C1 segment of cervical spinal cord (tissue), 14 donors: ENCODE results near the gene SDCBP2.

Experiments
- DNase-seq, 14 donors: peaks; one replicate each; lab custom pipeline; 2025; lab: John Stamatoyannopoulos, UW

Gene SDCBP2

DNA sequence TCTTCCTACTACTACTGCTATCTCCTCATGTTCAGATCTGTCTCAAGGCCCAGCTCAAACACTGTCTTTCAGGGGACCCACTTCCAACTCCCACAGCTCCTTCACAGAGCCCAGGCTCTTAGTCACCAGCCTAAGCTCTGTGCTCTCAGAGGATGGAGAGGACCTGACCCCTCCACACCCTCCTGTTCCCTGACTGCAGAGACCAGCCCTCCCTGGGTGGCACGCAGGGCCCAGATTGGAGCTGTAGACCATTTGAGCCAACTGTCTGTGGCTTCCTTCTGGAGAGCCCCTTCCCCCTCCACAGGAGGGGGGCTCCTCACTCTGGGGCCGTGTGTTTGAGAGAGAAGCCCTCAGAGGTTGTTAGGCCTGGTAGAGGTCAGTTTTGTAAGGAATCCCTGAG lies 53.0 kb downstream of the SDCBP2 start:
- DNase-seq = no peak

GRCh38 chr20:1274485-1275311 lies 54.2 kb downstream of the SDCBP2 start:
- peak in 2 of 14 donors; percentile 12 to 38 for DNase-seq

DNA sequence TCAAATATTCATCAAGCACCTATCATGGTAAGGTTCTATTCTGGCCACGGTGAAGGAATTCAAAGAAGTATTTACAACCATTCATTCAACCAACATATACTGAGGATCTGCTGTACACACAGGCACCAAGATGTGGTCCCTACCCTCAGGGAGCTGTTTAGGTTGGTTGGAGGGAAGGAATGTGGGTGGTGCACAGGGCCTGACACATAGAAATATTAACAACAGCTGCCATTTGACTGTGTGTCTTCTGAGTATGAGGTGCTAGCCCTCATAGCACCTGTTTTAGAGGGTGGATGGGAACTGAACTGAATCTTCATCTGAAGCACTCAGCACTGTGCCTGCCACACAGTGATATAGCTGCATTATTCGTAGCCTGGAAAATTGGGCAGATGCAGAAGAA lies 55.6 kb downstream of the SDCBP2 start:
- no peak for DNase-seq

GRCh38 chr20:1272368-1273100 lies 56.4 kb downstream of the SDCBP2 start:
- peak in 6 of 14 donors; percentile 25 to 62 (median 44) for DNase-seq

- no peak for DNase-seq
Measured at GRCh38 chr20:1269850-1270249, 59.1 kb downstream of the SDCBP2 start.

DNA sequence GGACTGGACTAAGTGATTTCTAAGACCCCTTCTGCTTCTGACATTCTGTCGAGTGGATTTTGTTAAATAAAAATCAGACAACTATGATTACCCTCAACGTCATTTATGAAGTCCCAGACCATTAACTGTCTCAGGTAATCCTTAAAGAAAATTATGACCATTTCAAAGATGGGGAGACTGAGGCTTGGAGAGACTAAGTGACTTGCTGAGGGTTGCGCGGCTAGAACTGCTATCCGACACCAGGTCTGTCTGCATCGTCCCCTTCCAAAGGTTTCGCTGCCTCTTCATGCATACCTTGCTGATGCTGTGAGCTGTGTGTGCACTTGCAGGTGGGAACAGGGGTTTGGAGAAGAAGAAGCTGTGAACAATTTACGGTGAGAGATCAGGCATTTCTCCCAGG lies 59.7 kb downstream of the SDCBP2 start:
- no peak for DNase-seq

DNA sequence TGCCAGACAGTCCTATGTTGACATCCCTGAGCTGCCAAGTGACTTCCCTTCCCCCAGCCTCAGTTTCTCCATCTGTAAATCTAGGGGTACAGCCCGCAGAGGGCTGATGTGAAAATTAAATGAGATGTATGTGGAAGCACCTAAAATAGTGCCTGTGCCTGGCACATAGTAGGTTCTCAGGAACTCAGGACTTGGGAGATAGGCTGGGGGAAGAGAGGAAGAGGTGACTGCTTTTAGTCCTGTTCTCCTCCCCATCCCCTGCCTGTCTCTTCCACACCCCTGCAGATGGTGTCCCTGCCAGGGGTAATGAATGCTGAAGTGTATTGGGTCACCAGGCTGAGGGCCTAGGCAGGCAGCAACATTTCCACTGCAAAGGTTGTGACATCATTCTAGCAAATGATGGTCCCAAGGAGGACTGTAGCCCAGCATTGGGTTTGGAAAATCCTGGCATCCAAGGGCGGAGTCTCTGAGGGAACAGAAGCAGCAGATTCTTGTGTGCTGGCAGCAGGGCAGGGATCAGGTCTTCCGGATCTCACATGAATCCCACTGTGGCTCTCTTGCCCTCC lies 61.0 kb downstream of the SDCBP2 start:
- DNase-seq = no peak

DNA sequence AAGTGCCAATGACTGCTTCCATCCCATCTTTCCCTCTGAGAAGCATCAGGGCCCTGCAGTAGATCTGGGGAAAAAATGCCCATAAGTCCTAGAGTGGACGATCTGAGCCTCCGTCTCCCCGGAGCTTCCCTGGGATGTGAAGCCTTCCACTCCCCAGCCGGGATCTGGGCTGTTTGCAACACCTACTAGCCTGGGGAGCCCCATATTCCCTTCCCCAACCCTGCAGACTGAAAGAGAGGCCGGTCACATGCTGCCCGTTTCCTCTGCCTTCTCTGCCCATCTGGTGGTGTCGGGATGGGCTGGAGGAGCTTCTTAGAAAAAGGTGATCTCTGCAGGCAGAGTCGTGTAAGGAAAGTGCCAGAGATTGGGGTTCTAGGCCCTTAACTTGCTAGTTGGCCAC lies 61.8 kb downstream of the SDCBP2 start:
- DNase-seq = peak in 1 of 14 donors; percentile 52

GRCh38 chr20:1266167-1266973 lies 62.6 kb downstream of the SDCBP2 start, which contains the start of gene SNPH:
TSS of gene SNPH (plus strand) at chr20:1266294. CDS start at chr20:1296240, 29,946 bp downstream.
- DNase-seq = peak in 8 of 14 donors; percentile 38 to 70 (median 60)

DNA sequence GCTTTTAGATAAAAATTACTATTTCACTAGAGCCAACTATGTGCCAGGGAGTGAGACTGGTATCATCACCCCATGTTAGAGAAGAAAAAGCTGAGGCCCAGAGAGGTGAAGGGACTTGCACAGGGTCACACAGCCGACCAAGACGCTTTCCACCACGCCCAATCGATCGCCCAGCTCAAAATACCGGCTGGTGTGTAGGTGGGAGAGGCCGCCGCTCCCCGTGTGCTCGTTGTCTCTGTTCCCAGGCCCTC lies 63.1 kb downstream of the SDCBP2 start:
- DNase-seq = no peak

GRCh38 chr20:1265226-1265915 lies 63.6 kb downstream of the SDCBP2 start:
- no peak for DNase-seq

- no peak for DNase-seq
Measured at GRCh38 chr20:1264727-1265126, 64.2 kb downstream of the SDCBP2 start.

GRCh38 chr20:1263853-1264252 lies 65.1 kb downstream of the SDCBP2 start:
- no peak for DNase-seq
